GM21526 (cell line): ENCODE measurements around the gene CADM1.

ENCODE experiments used
- ATAC-seq: cut with Tn5 transposase; IDR thresholded peaks from one replicate; pipeline ENCODE4 v1.9.1; 2021; ENCODE audit warnings: moderate library complexity; ENCODE audit not compliant: unreplicated experiment, low FRiP score

Gene CADM1

GRCh38 chr11:115144014-115144413 lies 360.2 kb downstream of the CADM1 start:
- ATAC-seq, result no peak

- ATAC-seq, result no peak
Observed at GRCh38 chr11:115141231-115142114, 362.7 kb downstream of the CADM1 start.

DNA sequence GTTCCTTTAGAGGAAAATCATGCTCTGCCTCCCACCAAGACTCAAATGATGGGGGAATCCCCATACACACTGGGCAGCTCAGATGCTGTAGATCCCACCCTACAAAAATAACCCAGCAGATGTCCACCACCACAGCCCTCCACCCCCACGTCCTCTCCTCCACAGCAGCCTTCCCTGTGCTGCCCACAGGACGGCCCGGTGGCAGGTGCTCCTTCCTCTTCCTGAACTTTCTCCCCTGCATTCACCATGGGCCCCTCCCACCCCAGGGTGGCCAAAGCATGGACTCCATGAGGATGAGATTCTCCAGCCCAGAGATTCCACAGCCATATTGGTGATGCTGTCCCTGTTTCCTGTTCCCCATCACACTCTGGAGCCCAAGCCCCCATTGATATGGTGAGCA lies 368.3 kb downstream of the CADM1 start:
- no peak for ATAC-seq

DNA sequence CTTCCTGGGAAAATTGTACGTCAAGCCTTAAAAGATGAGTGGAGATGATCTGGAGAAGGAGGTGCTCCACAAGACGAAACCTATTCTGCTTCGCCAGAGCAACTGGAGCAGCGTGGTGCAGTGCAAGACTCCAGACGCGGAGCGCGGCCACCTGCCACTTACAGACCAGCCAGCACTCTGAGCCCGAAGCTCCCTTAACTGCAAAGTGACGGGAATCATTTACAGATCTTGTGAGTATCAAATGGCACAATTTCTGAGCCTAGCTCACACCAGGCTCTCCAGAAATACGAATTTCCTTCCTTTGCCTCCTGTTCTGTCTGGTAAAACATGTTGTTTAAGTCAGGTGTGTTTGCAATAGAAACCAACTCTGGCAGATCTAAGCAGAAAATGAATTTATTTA lies 369.3 kb downstream of the CADM1 start:
- ATAC-seq, result no peak

- ATAC-seq, result no peak
Observed at GRCh38 chr11:115133475-115134209, 370.6 kb downstream of the CADM1 start.

DNA sequence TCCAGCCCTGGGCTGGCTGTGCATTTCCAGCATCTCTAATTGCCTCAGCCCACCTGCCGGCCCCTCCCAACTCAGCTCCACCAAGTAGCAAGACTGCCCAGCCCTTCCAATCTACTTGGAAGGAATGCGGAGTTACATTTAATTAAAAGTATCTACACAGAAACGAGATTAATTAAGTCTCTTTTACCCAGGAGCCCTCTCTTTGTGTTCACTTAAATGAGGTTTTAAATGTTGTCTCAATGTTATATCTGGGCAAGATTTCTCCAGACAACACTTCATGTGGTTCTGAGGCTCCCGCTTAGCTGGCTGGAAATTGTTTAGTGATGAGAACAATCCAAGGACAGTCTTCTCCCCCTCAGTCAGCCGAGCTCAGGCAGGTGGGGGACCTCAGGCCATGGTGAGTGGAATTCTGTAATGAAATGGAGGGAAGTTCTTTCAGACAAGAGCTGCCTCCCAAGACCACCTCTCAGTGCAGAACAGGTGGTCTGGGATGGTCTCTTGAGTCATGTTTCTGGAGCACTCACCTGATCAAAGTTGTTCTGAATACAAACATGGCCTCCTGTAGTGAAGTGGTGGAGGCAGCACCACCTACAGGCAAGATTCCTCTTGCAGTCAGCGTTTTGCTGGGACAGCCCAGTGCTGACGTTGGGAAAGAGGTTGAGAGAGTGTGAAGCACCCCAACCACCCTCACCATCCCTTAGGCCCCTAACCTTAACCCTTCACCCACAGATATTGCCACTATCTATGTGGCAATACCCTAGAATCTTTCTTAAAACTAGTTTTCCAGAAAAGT lies 371.6 kb downstream of the CADM1 start:
- no peak for ATAC-seq

- ATAC-seq, result no peak
Observed at GRCh38 chr11:115129473-115130289, 374.5 kb downstream of the CADM1 start.

GRCh38 chr11:115128226-115128625 lies 376.0 kb downstream of the CADM1 start:
- ATAC-seq, result no peak

DNA sequence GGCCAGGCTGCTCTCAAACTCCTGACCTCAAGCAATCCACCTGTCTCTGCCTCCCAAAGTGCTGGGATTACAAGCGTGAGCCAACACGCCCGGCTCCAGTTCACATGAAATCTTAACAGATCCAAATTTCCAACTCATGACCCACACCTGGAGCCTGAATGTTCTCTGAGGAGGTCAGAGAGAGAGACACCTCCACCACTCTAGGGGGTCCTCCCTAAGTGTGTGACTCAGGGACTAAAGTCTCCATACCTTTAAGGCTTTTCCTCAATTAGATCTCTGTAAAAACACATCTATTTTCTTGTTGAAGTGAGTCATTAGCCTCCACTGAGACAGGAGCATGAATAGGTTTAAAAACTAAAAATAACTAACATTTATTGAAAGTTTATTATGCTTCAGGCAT lies 376.4 kb downstream of the CADM1 start:
- ATAC-seq, result no peak

DNA sequence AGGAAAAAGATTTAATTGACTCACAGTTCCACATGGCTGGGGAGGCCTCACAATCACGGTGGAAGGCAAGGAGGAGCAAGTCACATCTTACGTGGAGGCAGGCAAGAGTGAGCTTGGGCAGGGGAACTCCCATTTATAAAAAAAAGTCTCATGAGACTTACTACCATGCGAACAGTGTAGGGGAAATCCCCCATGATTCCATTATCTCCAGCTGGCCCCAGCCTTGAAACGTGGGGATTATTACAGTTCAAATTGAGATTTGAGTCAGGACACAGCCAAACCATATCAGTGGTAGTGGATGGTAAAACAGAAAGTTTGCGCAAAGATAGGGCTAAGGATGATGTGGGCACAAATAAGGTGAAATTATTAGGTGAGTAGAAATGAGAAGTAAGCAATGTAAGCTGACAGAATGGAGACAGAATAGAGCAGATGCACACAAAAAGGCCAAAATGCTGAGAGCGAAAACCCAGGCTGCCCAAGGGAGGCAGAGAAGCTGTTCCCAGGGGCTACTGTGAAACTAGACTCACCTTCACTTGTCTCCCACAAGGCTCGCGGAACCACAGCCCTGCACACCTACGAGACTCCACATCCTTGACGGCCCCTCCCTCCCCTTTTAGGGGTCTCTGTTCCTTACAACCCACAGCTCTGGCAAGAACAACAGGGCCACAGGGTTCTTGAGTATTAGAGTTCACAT lies 377.6 kb downstream of the CADM1 start:
- ATAC-seq, result peak; percentile 60

DNA sequence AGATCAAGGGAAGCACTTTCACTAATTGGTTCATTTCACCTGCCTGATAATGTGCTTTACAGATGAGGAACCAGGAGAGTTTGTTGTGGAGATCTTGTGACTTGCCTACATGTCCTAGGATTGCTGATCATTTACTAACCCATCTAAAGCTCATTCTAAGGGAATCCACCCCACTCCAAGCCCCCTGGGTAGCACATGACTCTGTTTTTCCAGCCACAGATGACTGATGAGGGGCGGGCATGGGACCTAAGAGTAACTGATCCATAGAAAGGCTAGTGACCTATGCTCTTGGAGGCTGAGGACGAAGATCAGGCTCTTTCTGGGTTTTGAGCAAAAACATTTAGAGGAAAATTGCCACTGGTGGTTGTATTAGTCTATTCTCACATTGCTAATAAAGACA lies 378.1 kb downstream of the CADM1 start:
- ATAC-seq, result no peak

GRCh38 chr11:115124786-115125185 lies 379.4 kb downstream of the CADM1 start:
- ATAC-seq, result no peak

DNA sequence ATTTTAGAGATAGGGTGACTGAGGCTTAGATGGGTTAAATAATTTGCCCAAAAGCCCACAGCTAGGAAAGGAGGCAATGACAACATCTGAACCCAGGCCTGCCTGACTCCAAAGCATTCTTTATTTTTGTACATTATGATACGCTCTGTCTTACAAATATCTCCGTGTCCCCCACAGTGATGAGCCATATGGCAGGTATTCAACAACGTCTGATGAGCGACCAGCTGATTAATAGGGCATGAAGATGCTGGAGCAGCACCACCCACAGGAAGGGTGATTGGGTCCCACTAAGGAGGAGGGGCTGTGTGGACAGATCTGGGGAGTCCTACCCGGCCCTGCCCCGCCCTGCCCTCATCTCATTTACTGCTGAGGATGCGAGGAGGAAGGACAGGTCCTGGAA lies 380.6 kb downstream of the CADM1 start:
- no peak for ATAC-seq

DNA sequence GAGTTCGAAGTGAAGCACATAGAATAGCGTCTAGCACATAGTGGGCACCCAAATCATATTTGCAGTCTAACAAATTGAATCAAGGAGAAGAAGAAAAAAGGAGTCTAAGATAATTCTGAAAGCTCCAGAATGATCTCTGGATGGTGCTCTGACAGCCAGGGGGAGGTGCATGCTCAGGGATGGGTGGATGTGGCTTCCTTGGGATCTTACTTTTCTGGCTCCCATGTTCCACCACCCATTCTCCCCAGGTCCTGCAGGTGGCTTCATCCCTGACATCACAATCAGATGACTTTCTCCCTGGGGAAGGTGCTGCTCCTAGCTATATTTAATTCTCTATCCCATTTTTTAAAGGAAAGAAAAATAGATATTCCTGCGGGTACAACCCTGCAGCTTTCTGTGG lies 381.9 kb downstream of the CADM1 start:
- no peak for ATAC-seq
